Measurements from ENCODE around the gene GGT5.

Gene GGT5

GRCh38 chr22:24230911-24231656 lies 13.8 kb downstream of the GGT5 start:
- no peak overlapping the region for H4K8ac ChIP-seq (ENCODE audit: low read depth, low read length)
- H3K4me3 ChIP-seq (ENCODE audit: low read depth, low read length) = no peak overlapping the region
- H3K79me2 ChIP-seq (ENCODE audit: control insufficient read depth, insufficient read depth, low read length, poor library complexity) = no peaks in the 10 kb centered on the region
- H3K9ac ChIP-seq (ENCODE audit: low read length) = no peak overlapping the region
- no peak overlapping the region for H3K18ac ChIP-seq (ENCODE audit: low read length)
- peak overlapping the region; percentile 1 for H3K27ac ChIP-seq (ENCODE audit: low read depth, low read length)
- no peak overlapping the region for H3K23ac ChIP-seq (ENCODE audit: low read length)
- H3K9me3 ChIP-seq (ENCODE audit: insufficient read depth, low read depth, low read length) = peaks cover 4% of the 10 kb centered on the region
- H4K91ac ChIP-seq (ENCODE audit: low read depth, low read length) = peak overlapping the region; percentile 16
- H2AK5ac ChIP-seq (ENCODE audit: low read length) = no peak overlapping the region
- peak in 1 of 2 donors; percentile 56 for DNase-seq
- no peak overlapping the region for H2AFZ ChIP-seq (ENCODE audit: insufficient read depth, low read length, poor library complexity)
- no peaks in the 10 kb centered on the region for H3K79me1 ChIP-seq (ENCODE audit: low read length)
- peaks cover 0 to 3% of the 10 kb centered on the region in 2 experiments for H3K36me3 ChIP-seq (ENCODE audit: control insufficient read depth in 1 of 2, insufficient read depth in 2 of 2, low read length in 2 of 2)
- H3K4me1 ChIP-seq (ENCODE audit: control insufficient read depth in 1 of 2, insufficient read depth in 2 of 2, low read length in 2 of 2) = peaks cover 7 to 9% of the 10 kb centered on the region in 2 experiments
- peak overlapping the region; percentile 75 for H4K12ac ChIP-seq (ENCODE audit: low read depth, low read length)
- no CpG with 5 or more reads among the region's 18 CpGs for WGBS (ENCODE audit: extremely low coverage, insufficient coverage, insufficient read length)
- no peak overlapping the region for H3K4me2 ChIP-seq (ENCODE audit: low read length)
- no peak overlapping the region for H3K4ac ChIP-seq (ENCODE audit: low read depth, low read length)
- no peak overlapping the region for H2BK5ac ChIP-seq (ENCODE audit: low read depth, low read length, poor library complexity)
- H2BK120ac ChIP-seq (ENCODE audit: insufficient read depth, low read length, poor library complexity) = peak overlapping the region; percentile 5
- H2BK12ac ChIP-seq (ENCODE audit: low read length) = peak overlapping the region; percentile 13
- H3K27me3 ChIP-seq (ENCODE audit: insufficient read depth, low read length) = no peaks in the 10 kb centered on the region
- H3K14ac ChIP-seq (ENCODE audit: low read length) = peak overlapping the region; percentile 6

GRCh38 chr22:24225951-24226350 lies 18.9 kb downstream of the GGT5 start:
- Histone ChIP-seq H3K4me2 (ENCODE audit: low read length) (no peak overlapping the region), H3K79me2 (ENCODE audit: control insufficient read depth, insufficient read depth, low read length, poor library complexity) (no peaks in the 10 kb centered on the region), H3K4me1 (ENCODE audit: control insufficient read depth in 1 of 2, insufficient read depth in 2 of 2, low read length in 2 of 2) (peaks cover 2 to 3% of the 10 kb centered on the region in 2 experiments), H3K79me1 (ENCODE audit: low read length) (no peaks in the 10 kb centered on the region), H3K23ac (ENCODE audit: low read length) (no peak overlapping the region), H2AK5ac (ENCODE audit: low read length) (peak overlapping the region; percentile 76), H3K27ac (ENCODE audit: low read depth, low read length) (no peak overlapping the region), H4K8ac (ENCODE audit: low read depth, low read length) (no peak overlapping the region), H3K14ac (ENCODE audit: low read length) (no peak overlapping the region), H2BK12ac (ENCODE audit: low read length) (no peak overlapping the region), H4K91ac (ENCODE audit: low read depth, low read length) (no peak overlapping the region), H3K4ac (ENCODE audit: low read depth, low read length) (no peak overlapping the region), H3K9me3 (ENCODE audit: insufficient read depth, low read depth, low read length) (peaks cover 4% of the 10 kb centered on the region), H2BK120ac (ENCODE audit: insufficient read depth, low read length, poor library complexity) (no peak overlapping the region), H3K18ac (ENCODE audit: low read length) (no peak overlapping the region), H3K4me3 (ENCODE audit: low read depth, low read length) (no peak overlapping the region), H3K36me3 (ENCODE audit: control insufficient read depth in 1 of 2, insufficient read depth in 2 of 2, low read length in 2 of 2) (peaks cover 0 to 6% of the 10 kb centered on the region in 2 experiments), H3K27me3 (ENCODE audit: insufficient read depth, low read length) (no peaks in the 10 kb centered on the region), H3K9ac (ENCODE audit: low read length) (no peak overlapping the region), H4K12ac (ENCODE audit: low read depth, low read length) (peak overlapping the region; percentile 32), H2AFZ (ENCODE audit: insufficient read depth, low read length, poor library complexity) (no peak overlapping the region), H2BK5ac (ENCODE audit: low read depth, low read length, poor library complexity) (no peak overlapping the region)
- DNase-seq = no peak
- WGBS (ENCODE audit: extremely low coverage, insufficient coverage, insufficient read length) = no CpG with 5 or more reads among the region's 14 CpGs

GRCh38 chr22:24225044-24225601 lies 19.8 kb downstream of the GGT5 start:
- Histone ChIP-seq H3K4ac (ENCODE audit: low read depth, low read length) (no peak overlapping the region), H3K79me1 (ENCODE audit: low read length) (no peaks in the 10 kb centered on the region), H3K18ac (ENCODE audit: low read length) (no peak overlapping the region), H3K4me1 (ENCODE audit: control insufficient read depth in 1 of 2, insufficient read depth in 2 of 2, low read length in 2 of 2) (no peaks in the 10 kb centered on the region), H3K27me3 (ENCODE audit: insufficient read depth, low read length) (no peaks in the 10 kb centered on the region), H2AFZ (ENCODE audit: insufficient read depth, low read length, poor library complexity) (no peak overlapping the region), H2BK120ac (ENCODE audit: insufficient read depth, low read length, poor library complexity) (no peak overlapping the region), H4K8ac (ENCODE audit: low read depth, low read length) (no peak overlapping the region), H2BK5ac (ENCODE audit: low read depth, low read length, poor library complexity) (no peak overlapping the region), H3K23ac (ENCODE audit: low read length) (no peak overlapping the region), H3K14ac (ENCODE audit: low read length) (no peak overlapping the region), H2BK12ac (ENCODE audit: low read length) (no peak overlapping the region), H3K79me2 (ENCODE audit: control insufficient read depth, insufficient read depth, low read length, poor library complexity) (no peaks in the 10 kb centered on the region), H3K27ac (ENCODE audit: low read depth, low read length) (no peak overlapping the region), H4K91ac (ENCODE audit: low read depth, low read length) (no peak overlapping the region), H3K9ac (ENCODE audit: low read length) (no peak overlapping the region), H3K4me3 (ENCODE audit: low read depth, low read length) (no peak overlapping the region), H3K36me3 (ENCODE audit: control insufficient read depth in 1 of 2, insufficient read depth in 2 of 2, low read length in 2 of 2) (peaks cover 1 to 6% of the 10 kb centered on the region in 2 experiments), H4K12ac (ENCODE audit: low read depth, low read length) (no peak overlapping the region), H2AK5ac (ENCODE audit: low read length) (no peak overlapping the region), H3K9me3 (ENCODE audit: insufficient read depth, low read depth, low read length) (peaks cover 4% of the 10 kb centered on the region), H3K4me2 (ENCODE audit: low read length) (no peak overlapping the region)
- WGBS (ENCODE audit: extremely low coverage, insufficient coverage, insufficient read length) = no CpG with 5 or more reads among the region's 14 CpGs
- no peak for DNase-seq

GRCh38 chr22:24224468-24224867 lies 20.4 kb downstream of the GGT5 start:
- H3K14ac ChIP-seq (ENCODE audit: low read length) = no peak overlapping the region
- no peaks in the 10 kb centered on the region for H3K4me1 ChIP-seq (ENCODE audit: control insufficient read depth in 1 of 2, insufficient read depth in 2 of 2, low read length in 2 of 2)
- H3K36me3 ChIP-seq (ENCODE audit: control insufficient read depth in 1 of 2, insufficient read depth in 2 of 2, low read length in 2 of 2) = peaks cover 4 to 6% of the 10 kb centered on the region in 2 experiments
- no peak overlapping the region for H3K4me3 ChIP-seq (ENCODE audit: low read depth, low read length)
- H4K91ac ChIP-seq (ENCODE audit: low read depth, low read length) = no peak overlapping the region
- H2AK5ac ChIP-seq (ENCODE audit: low read length) = no peak overlapping the region
- peaks cover 4% of the 10 kb centered on the region for H3K9me3 ChIP-seq (ENCODE audit: insufficient read depth, low read depth, low read length)
- H3K18ac ChIP-seq (ENCODE audit: low read length) = no peak overlapping the region
- no peak overlapping the region for H2BK5ac ChIP-seq (ENCODE audit: low read depth, low read length, poor library complexity)
- H2AFZ ChIP-seq (ENCODE audit: insufficient read depth, low read length, poor library complexity) = no peak overlapping the region
- no peaks in the 10 kb centered on the region for H3K79me2 ChIP-seq (ENCODE audit: control insufficient read depth, insufficient read depth, low read length, poor library complexity)
- no CpG with 5 or more reads among the region's 1 CpG for WGBS (ENCODE audit: extremely low coverage, insufficient coverage, insufficient read length)
- no peaks in the 10 kb centered on the region for H3K79me1 ChIP-seq (ENCODE audit: low read length)
- no peak overlapping the region for H3K9ac ChIP-seq (ENCODE audit: low read length)
- H3K27ac ChIP-seq (ENCODE audit: low read depth, low read length) = no peak overlapping the region
- no peak overlapping the region for H3K23ac ChIP-seq (ENCODE audit: low read length)
- no peak overlapping the region for H4K12ac ChIP-seq (ENCODE audit: low read depth, low read length)
- H3K4me2 ChIP-seq (ENCODE audit: low read length) = no peak overlapping the region
- no peaks in the 10 kb centered on the region for H3K27me3 ChIP-seq (ENCODE audit: insufficient read depth, low read length)
- no peak overlapping the region for H2BK120ac ChIP-seq (ENCODE audit: insufficient read depth, low read length, poor library complexity)
- no peak overlapping the region for H4K8ac ChIP-seq (ENCODE audit: low read depth, low read length)
- no peak overlapping the region for H3K4ac ChIP-seq (ENCODE audit: low read depth, low read length)
- no peak for DNase-seq
- H2BK12ac ChIP-seq (ENCODE audit: low read length) = no peak overlapping the region

All from trophoblast cell (in vitro differentiated cells and primary cell).